HG02623 (cell line): Measurements from ENCODE around the gene NODAL.
"Not testable (repeated sequence)": the region's sequence is repeated elsewhere in the genome, so short reads cannot be mapped to it uniquely, and the experiment has no call there.

Experiments used
- ATAC-seq: cut with Tn5 transposase; IDR thresholded peaks from one replicate; pipeline ENCODE4 v1.9.1; 2021; ENCODE audit warnings: moderate library complexity; ENCODE audit not compliant: unreplicated experiment

Gene NODAL

DNA sequence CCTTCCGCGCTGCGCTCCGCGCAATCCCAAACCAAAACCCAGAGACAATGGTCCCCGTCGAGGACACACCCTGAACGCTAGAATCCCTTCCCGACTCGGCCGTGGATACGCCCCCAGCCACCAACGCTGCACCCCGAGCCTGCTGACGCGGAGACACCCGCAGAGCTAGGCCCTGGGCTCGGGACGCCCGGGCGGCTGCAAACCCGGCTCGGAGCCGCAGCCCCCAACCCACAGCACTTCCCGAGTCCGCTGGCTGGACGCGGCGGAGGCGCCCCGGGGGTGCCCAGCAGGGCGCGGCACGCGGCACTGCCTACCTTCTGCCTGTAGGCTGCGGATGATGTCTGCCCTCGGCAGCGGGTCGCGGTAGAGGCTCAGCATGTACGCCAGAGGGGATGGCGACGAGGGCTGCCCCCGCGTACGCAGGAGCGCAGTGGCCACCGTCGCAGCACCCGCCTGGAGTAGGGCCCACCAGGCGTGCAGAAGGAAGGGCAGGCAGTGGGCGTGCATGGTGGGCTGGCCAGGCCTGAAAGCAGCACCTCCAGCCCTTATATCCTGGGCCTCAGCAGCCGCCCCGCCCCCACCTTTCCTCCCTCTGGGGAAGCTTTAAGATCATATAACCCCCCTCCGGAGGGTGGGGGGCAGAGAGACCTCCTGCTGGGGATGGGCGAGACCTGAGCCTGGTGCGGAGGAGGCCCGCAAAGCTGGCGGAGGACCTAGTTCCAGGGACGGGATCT lies at the start of gene NODAL:
NODAL (minus strand) TSS at position 521 of the 734 bp plus-strand sequence; CDS start at position 507, 14 bp downstream.
- no peak for ATAC-seq

DNA sequence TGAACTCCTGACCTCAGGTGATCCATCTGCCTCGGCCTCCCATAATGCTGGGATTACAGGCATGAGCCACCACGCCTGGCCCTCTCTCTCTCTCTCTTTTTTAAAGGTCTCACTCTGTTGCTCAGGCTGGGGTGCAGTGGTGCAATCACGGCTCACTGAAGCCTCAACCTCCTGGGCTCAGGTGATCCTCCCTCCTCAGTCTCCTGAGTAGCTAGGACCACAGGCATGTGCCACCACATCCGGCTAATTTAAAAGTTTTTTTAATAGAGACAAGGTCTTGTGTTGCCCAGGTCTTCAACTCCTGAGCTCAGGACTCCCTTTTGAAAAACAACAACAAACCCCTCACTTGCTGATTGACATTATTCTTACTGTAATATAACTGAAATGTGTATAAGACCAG lies 48.7 kb upstream of the NODAL start:
- ATAC-seq = no peak

DNA sequence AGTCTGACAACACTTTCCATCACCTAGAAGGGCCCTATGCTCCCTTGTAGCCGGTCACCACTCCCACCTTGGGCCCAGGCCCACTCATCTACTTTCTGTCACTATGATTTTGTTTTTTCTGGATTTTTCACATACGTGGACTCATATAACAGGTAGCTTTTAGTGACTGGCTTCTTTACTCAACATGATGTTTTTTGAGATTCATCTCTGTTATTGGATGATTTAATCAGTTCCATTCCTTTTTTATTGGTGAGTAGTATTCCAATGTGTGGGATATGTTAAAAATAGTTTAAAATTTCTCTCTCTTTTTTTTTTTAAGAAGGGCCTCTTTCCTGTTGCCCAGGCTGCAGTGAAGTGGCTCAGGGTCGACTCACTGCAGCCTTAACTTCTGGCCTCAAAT lies 46.3 kb upstream of the NODAL start:
- ATAC-seq = no peak

DNA sequence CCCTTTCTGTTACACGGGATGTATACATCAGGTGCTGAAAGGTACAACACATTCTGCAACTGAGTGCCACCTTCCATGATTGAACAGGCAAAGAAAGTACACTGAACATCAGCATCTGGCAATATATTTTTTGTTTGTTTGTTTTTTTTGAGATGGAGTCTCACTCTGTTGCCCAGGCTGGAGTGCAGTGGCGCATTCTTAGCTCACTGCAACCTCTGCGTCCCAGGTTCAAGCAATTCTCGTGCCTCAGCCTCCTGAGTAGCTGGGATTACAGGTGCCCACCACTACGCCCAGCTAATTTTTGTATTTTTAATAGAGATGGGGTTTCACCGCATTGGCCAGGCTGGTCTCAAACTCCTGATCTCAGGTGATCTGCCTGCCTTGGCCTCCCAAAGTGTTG lies 42.4 kb upstream of the NODAL start:
- ATAC-seq = not testable (repeated sequence)

DNA sequence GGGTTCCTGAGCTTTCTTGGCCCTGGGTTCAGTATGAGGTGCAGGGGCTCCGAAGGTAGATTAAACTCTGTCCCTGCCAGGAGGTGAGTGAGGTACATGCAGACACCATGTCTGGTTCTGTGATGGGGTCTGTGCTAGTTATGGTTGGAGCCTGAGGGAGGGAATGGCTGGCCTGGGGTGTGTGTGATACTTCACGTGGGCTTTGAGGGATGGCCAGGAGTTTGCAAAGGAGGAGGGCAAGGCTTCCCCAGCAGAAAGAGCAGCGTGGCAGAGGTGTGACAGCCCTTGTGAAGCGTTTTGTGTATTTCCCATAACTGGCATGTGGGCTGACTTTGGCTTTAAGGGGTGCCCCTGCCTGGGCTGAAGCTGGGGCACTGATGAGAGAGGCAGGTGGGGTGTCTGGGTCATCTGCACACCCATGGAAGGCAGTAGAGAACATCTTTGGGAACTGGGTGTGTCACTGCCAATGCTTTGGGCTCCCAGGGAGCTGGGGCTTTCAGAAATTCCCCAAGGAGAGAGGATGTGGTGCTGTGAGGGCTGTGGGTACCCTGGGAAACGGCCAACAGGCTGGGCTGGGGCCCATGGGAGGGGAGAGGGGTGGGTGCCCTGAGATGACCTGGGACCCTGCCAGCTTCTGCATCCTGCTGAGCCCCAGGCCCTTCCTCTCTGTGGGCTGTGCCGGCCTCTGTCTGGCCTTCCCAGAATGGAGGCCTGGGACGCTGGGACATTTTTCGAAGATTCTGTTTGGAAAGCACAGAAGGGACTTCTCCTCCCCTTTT lies 41.7 kb upstream of the NODAL start:
- ATAC-seq = no peak

DNA sequence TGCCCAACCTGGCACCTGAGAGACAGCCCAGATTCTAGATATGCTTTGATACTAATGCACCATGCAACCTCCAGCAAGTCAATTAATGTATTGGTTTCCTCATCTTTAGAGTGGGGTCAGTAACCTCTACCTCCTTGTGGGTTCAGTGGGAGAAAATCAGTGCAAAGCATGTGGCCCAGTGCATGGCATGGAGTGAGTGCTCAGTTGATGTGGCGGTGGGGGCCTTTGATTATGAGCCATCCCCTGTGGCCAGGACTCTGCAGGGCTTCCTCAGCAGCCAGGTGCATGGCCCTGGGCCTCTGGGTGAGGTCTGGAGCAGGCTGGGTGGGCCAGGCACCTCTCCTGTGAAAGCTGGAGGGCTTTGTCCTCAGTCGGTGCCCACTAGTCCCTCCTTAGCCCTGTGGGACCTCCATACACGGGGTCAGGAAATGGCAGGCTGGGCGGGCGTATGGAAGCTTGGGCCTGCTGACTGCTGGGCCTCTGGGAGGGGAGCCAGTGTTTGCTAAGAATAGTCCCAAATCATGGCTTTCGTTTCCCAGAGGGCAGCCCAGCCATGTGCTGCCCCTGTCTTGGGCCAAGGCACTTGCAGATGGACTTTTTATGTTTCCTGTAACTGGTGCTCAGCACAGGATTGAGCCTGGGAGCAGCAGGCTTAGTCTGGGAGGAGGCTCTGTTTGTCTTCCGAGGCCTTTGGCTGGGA lies 40.5 kb upstream of the NODAL start:
- no peak for ATAC-seq

DNA sequence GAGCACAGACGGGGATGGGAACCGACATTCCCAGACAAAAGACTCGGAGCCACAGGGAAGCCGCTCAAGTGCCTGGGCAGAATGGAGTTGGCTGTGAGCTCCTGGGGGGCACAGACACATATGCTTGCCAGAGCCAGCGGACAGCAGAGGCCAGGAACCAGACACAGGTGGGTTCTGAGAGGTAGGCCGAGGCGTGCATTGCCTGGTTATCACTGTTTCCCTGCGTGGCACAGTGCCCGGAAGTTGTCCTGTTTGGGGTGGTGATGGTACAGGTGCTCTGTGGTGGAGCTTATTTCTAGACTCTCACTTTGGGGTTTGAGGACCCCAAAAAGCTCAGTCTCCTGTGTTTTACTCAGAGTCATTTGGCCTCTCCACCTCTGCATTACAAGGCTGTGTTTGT lies 39.6 kb upstream of the NODAL start:
- ATAC-seq = no peak

DNA sequence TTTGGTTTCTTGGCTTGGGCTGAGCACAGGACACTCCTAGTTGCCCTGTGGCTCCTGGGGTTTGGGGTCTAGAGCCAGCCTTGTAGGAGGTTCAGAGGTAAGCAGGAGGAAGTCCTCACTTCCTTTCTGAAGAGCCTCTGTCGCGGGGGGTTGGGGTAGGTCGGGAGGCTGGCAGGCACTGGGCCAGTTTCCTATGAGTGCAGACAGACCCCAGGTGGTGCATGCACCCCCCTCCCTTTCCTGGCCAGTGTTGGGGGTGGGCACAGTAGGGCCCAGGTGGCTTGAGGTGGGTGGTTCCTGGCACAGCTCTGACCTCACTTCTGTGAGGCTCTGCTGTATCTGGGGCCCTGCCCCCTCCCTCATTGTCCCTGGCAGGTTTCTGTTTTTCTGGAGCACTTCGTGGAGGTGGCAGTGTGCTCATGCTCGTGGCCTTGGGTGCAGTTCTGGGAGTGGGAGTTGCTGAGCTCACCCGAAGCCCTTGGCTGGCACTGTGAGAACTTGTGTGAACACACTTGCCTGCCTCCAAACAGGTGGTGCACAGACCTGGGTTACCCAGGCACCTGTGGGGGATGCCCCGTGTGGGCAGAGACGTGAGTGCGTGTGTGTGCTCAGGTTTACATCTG lies 38.9 kb upstream of the NODAL start:
- ATAC-seq = no peak

DNA sequence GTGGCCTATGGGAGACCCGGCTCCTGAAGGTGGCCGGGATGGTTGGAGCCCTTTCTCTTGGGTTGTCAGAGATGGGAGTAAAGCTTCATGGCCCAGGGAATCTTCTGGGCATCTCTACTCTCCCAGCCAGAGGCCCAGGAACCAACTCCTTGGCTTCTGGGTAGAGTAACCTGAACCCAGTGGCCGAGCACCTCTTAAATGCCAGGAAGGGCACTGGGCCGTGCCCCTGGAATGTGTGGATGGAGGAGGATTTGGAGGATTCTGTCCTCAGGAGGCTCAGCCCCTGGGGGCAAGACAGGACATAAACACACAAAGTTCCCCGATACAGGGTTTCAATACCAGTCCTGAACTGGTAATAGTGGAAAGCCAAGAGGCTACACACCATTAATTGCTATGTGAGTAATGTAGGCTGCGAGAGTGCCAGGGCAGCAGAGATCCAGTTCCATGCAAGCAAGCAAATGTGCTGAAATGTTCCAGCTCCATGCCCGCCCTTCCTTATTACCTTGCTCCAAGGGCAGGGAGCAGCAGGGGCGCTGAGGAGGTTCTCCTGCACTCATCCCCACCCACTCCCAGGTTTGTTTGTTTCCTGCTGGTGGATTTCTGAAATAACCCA lies 38.3 kb upstream of the NODAL start:
- no peak for ATAC-seq

DNA sequence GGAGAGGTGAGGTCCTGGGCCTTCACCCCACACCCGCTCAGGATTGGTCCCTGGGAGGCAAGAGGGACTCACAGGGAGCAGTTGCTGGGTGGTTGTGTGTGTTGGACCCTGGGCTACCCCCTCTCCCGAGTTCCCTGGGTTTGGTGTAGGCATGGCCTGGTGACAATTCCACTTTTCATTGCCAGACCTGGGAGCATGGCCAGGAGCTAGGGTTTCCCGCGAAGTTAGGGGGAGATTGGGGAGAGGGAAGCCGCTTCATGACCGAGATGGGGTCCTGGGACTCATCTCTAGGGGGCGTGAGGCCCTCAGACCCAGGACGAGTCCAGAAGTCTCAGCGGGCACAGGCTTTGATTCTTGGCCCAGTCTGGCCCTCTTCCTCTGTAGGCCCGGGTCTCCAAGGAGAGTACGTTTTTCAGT lies 37.7 kb upstream of the NODAL start:
- ATAC-seq = no peak

DNA sequence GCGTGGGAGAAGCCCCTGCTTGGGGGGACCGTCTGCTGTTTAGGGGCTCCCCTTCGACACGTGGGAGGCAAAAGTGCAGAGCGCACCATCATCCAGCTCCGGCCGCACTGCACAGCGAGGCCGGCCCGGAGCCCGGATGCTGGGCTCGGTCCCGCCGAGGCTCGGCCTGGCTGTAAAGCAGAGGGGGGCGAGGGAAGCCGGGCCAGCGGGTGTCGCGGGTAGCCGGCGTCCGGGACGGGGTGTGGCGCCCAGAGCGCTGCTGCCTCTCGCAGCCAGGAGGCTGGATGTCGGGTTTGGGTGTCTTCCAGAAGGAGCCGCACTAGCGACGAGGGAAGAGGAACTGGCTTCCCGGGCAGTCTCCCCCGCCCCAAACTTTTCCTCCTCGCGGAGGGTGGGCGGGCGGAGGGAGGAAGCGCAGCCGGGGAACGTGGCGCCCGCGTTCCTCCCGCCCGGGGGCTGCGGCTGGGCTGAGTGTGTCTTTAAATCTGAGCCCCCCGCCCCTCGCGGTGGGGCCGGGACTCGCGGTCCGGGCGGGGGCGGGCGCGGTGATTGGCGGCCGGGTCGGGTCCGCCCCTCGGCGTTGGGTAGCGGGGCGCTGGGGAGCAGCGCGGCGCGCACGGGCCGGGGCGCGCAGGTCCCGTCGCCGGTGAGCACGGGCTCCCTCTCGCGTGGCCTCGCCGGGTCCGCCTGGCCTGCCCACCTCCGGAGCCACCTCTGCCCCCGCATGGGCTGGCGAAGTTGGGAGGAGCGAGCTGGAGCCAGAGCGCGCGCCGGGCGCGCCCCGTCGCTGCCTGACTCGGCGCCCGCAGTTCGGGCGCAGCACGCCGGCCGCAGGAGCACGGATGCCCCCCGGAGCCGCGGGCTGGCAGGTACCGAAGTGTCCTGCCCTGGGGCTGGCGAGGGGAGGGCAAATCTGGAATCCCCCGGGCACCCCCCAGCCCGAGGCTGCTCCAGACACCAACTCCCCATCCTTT lies 37.0 kb upstream of the NODAL start, which contains the start of gene PALD1:
PALD1 (plus strand) TSS at position 577 of the 974 bp plus-strand sequence. CDS start 47,185 bp downstream, outside the sequence.
- ATAC-seq = no peak

DNA sequence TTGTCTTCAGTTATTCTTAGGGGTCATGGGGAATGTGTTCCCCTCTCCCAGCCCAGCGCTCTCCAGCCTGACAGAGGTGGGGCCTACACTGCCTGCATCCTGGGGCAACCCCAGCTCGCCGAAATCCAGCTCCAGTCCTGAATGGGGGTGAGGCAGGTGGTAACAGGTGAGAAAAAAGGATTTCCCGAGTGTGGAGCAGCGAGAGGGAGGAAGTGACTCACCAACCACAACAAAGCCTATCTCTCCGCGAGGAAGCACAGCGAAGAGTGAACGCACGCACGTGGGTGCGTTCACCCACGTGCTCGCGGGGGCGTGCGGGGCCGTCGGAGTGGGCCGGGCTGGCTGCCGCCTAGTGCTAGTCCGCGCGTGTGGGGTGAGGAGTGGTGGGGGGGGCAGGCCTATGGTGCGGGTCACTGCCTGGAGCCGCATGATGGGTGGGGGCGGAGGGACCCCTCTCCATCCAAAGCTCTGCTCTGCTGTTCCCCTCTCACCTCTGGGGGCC lies 36.2 kb upstream of the NODAL start:
- ATAC-seq = no peak

DNA sequence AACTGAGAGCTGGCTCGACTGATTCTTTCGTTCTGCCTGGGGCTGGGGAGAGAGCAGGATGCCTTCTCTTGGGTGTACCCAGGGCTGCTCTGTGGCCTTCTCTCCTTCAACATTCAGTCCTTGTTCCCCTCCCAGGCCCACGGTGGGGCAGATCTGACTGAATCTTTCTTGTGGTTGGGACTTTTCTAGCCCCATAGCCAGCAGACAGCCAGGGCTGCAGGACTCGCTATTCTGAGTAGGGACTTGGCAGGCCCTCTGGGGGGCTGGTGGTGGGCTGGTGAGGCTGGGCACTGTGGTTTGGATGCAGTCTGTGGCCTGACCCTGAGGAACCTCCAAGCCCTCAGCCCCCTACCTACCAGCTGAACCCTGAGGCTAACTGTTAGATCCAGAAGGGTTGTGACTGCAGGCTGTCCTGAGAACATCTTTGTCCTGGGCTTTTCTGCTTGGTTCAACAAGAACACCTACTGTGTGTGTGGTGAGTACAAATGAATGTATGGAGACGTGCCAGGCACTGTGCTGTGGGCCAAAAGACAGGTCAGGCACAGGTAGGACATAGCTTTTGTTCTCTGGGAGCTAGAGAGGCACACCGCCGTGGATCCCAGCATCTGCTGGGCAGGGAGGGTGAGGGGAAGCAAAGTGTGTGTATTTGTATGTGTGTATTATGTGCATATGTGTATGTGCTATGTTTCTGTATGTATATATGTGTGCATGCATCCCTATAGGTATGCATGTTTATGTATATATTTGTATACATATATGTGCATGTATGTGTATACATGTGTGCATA lies 35.0 kb upstream of the NODAL start:
- ATAC-seq = no peak

DNA sequence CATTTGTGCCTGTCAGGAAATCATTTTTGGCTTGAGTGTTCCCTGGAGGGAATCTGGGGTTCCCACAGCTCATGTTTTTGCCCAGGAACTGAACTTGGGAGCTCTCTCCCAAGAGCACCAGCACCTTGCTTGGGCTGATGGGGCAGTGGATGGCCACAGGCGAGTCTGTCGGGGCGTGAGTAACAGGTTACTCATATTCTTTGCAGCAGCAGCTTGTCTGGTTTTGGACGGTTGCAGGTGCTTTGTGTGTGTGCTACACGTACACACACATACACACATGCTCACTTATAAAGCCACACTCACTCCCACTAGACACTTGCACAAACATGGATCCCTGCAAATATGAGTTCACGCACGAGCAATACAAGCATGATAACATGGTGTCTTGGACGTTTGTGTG lies 34.2 kb upstream of the NODAL start:
- ATAC-seq = no peak

DNA sequence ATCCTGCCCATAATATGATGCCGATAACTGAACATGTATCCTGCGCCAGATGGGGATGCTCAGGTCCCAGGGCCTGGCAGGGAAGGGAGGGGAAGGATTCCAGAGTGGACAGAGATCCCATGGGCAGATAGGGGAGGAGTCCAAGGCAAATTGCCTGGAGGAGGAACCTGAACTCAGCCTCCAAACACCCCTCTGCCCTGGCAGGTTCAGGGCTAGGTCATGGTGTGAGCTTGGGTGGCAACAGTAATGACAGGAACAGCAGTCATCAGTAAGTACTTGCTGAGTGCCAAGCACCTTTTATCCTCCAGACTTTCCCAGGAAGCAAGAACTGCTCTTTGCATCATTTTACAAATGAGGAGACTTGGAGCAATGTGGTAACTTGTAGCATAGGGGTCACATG lies 33.3 kb upstream of the NODAL start:
- no peak for ATAC-seq

DNA sequence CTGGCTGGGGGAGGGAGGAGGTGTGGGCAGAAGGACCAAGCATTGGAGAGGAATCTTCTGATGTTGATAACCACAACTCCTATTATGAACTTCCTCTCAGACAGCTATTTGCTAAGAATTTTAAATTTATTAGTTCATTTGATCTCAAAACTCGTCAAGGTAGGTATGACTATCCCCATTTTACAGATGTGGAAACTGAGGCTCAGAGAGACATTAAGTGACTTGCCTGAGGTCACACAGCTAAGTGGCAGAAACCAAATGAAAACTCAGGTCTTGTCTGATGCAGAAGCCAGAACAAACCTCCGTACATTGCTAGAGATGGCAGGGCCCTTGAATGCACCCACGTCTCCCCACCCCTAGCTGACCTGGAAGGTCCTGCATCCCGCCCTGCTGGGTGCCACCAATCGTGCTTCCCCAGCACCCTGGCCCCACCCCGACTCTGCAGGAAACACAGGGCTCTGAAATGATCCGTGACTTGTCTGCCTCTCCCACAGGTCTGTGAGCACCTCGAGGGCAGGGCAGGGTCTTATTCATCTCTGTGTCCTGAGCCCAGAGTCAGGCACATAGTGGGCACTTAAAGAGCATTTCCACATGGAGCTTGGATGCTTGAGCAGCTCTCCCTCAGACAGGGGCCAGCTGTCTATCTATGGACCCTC lies 31.4 kb upstream of the NODAL start:
- no peak for ATAC-seq

DNA sequence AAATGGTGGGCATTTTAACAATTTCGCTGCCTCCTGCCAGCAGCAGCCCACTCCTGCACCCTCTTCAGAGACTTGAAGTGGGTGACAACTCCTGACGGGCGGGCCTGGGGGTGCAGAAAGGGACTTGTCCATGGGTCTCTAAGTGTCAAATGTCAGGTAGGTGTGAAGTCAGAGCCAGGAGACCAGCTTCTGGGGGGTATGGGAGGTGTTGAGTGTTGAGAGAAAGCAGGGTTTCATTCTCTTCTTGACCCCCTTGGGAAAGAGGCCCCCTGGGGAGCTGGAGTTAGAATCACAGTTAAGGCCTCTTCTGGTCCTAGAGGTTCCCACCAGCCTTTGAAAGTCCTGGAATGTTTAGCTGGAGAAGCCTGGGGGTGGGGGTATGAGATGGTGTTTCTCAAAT lies 25.5 kb upstream of the NODAL start:
- ATAC-seq = no peak

DNA sequence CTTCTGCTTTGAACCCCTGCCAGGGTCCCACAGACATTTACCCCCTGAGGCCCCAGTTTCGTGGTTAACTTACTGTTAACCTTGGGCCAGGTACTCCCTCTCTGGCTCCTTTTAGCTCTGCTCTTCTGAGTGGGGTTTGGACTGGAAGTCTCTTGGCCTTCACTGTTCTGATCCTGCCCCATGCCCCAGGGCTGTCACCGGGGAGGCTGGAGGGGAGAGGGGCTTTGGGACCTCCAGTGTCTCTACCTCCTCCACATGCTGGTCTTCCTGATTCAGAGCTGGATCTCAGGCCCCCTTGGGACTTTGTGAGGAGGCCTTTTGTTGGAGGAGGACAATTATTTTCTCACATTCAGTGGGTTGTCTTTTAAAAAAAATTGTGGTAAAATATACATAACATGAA lies 24.4 kb upstream of the NODAL start:
- ATAC-seq = no peak
